HK-2 (cell line): Measurements from ENCODE around the gene EIF5A.
"Not testable (repeated sequence)": the region's sequence is repeated elsewhere in the genome, so short reads cannot be mapped to it uniquely, and the experiment has no call there.

Source experiments
- DNase-seq: peaks from one replicate; pipeline ENCODE4 v3.0.0-alpha.2; 2018; ENCODE audit not compliant: unreplicated experiment

The EIF5A gene

GRCh38 chr17:7329997-7330637, 22.7 kb downstream of the EIF5A start:
- DNase-seq = peak; percentile 79

DNA sequence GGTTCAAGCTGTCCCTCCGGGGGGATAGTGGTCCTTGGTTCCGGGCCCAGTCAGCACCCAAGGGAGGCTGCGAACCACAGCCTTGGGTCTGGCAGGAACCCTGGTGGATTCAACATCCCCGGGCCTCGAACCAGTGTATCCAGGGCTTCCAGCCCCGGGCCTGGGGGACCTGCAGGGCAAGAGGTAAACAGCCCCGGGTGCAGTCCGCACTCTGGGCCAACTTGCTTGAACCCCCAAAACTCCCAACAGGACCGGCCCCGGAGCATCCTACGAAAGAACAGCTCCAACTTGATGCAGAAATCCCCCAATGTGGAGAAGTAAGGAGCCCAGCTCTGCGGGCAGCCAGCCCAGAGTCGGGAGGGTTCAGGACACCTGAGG, 23.2 kb downstream of the EIF5A start:
- DNase-seq = no peak

DNA sequence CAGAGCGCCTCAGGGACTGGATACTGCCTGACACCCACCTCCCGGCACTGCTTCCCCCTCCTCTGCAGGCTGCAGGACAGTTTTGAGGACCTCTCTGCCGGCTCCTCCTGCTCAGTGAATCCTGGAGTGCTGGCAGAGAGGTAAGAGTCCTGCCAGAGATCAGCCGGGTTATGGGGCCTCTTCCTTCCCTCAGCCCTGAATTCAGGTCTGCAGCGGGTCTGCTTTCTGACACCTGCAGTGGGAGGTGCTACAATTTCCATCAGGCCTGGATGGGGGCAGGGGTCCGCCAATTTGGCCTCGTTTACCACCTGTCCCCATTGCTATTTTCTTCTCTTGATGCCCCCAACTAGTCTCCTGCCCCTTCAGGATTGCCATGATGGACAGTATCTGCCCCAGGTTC, 24.7 kb downstream of the EIF5A start:
- no peak for DNase-seq

DNA sequence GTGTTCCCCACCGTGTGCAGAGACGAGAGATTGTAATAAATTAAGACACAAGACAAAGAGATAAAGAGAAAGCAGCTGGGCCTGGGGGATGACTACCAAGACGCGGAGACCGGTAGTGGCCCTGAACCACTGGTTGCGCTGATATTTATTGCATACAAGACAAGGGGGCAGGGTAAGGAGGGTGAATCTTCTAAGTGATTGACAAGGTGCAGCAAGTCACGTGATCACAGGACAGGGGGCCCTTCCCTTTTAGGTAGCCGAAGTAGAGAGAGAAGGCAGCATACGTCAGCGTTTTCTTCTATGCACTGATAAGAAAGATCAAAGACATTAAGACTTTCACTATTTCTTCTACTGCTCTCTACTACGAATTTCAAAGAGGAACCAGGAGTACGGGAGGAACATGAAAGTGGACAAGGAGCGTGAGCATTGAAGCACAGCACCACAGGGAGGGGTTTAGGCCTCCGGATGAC, 25.2 kb downstream of the EIF5A start:
- DNase-seq = not testable (repeated sequence)

DNA sequence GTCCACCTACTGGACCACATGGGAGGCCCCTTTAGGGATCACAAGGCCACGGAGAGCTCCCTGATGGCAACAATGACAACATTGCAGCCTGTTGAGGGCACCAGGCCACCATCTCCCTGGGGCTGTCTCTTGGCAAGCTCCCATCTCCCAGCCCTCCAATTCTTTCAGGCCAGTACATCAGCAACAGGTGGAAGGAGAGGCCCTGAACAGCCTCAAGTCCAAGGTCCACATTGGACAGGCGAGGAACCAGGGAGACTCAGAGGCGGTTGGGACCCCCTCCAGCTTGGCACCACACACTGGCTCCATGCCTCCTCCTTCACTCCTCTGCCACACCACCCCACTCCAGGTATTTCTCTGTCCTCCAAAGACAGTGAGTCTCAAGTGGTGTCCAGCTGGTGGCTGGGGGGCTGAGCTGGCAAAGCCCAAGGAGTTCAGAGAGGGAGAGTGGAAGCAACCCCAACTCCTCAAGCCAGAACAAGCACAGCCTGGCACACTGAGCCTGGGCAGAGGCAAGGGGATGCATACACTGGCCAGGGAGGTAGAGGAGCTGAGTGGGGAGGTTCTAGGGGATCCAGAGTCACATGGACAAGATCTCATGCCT, 27.6 kb downstream of the EIF5A start:
- DNase-seq = no peak

DNA sequence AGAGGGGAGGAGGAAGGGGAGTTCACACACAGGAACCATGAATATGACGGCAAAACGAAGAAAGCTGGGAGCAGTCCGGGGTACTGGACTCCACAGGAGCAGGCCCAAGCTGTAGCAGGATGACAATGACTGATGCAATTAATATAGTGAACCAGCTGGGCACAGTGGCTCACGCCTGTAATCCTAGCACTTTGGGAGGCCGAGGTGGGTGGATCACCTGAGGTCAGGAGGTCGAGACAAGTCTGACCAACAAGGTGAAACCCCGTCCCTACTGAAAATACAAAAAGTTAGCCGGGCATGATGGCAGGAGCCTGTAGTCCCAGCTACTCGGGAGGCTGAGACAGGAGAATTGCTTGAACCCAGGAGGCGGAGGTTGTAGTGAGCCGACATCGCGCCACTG, 28.3 kb downstream of the EIF5A start:
- DNase-seq = not testable (repeated sequence)

GRCh38 chr17:7336240-7337175, 29.1 kb downstream of the EIF5A start, which contains the start of gene ACAP1:
Gene ACAP1 (plus strand): TSS chr17:7336529. CDS start chr17:7336735, 206 bp downstream.
- DNase-seq = no peak

DNA sequence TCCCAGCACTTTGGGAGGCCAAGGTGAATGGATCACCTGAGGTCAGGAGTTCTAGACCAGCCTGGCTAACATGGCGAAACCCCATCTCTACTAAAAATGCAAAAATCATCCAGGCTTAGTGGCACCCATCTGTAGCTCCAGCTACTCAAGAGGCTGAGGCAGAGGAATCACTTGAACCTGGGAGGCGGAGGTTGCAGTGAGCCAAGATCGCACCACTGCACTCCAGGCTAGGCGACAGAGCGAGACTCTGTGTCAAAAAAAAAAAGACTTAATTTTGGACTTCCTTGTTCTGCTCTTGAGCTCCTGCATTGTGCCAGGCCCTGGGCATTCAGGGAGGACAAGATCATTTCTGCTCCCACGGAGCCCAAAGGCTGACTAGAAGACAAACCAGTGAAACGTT, 30.2 kb downstream of the EIF5A start:
- DNase-seq = not testable (repeated sequence)

DNA sequence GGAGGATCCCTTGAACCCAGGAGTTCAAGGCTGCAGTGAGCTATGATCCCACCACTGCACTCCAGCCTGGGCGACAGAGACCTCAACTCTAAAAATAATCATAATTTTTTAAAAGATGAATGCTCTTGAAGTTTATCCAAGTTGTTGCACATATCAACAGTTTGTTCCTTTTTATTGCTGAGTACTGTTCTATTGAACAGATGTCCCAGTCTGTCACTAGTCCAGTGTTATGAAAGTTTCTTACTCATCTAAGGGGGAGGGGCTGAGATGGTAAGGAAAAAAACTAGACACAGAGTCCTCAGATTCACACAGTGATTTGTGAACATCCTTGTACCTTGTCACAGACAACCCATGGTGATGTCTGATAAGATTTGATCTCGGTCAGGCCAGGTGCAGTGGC, 32.8 kb downstream of the EIF5A start:
- DNase-seq = no peak

DNA sequence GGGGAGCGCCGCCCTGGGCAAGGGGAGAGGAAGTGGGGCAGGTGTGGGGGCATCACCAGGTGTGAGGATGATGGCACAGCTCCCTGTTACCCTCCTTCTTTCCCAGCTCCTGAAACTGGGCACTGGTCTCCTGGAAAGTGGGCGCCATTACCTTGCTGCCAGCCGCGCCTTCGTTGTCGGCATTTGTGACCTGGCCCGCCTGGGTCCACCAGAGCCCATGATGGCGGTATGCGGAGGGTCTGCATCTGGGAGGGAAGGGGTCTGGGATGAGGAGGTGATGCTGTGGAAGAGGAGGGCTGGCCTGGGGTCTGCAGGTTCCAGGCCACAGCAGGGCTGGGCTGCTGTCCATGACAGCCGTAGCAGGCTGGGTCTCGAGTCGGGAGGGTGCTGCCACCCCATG, 34.4 kb downstream of the EIF5A start:
- no peak for DNase-seq

- DNase-seq = no peak
These were observed 35.8 kb downstream of the EIF5A start for GRCh38 chr17:7343250-7343649.

DNA sequence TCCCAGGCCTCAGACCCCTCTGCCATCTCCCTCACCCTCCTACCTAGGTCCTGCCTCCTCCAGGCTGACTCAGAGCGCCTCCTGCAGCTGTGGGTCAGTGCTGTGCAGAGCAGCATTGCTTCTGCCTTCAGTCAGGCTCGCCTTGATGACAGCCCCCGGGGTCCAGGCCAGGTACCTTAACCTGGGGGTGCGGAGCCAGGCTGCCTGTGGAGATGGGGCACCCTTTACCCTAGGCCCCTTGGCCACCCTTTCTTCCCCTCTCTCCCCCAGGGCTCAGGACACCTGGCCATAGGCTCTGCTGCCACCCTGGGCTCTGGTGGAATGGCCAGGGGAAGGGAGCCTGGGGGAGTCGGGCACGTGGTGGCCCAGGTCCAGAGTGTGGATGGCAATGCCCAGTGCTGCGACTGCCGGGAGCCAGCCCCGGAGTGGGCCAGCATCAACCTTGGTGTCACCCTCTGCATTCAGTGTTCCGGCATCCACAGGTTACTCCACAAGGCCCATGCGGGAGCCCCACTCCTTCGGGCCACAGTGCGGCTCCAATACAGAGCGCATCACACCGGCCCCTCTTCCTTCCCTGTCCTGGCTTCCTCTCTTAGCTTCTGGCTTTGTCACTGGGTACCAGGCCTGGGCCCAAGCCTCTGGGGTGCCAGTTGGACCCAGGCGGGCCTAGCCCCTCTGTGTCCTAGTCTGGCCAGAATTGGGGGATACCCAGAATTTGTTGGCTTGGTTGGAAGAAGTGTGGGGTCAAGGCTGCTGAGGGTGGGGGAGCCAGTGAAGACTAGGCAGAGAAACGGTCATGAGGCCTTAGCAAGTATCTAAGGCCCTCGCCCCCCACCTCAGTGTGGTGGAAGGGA, 39.6 kb downstream of the EIF5A start:
- no peak for DNase-seq

- no peak for DNase-seq
These were observed 40.4 kb downstream of the EIF5A start for GRCh38 chr17:7347630-7348477.

- DNase-seq = no peak
These were observed 41.2 kb downstream of the EIF5A start for GRCh38 chr17:7348478-7349242.

DNA sequence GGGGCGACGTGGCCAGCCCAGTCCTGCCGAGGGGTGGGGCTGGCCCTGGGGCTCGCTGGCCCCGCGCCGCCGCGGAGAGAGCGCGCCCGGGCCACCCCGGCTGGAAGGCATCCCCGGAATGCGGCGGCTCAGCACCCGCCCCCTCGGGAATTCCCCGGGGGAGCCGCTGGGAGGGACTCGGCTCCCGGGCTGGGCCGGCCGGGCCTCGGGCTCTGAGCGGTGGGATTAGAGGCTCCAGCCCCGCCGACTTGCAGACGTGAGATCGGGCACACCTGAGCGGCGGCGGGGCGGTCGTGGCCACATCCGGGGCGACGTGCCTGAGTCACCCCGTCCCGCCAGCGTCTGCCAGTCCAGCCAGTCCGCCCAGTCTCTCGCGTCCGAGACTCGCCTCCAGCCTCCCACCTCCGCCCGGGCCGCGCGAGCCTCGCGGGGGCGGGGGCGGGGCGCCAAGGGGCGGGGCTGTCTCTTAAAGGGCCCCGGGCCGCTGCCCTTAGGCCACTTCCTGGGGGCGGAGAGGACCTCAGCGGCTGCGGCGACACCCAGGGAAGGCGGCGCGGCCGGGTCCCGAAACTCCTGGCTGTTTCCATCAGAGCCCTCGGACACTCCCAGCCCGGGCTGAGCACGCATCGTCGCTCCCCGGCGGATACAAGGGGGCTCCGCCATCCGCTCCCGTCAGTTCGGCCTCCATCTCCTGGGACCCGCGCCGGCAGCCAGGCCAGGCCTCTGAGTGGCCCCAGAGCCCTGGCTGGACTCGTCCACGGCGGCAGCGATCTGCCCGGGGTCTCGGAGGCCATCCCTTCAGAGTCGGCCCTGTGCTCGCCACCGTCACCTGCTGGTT, 44.5 kb downstream of the EIF5A start, which contains the start of gene KCTD11:
Gene KCTD11 (plus strand): TSS at position 498 of the 838 bp plus-strand sequence.
- peak; percentile 99 for DNase-seq

DNA sequence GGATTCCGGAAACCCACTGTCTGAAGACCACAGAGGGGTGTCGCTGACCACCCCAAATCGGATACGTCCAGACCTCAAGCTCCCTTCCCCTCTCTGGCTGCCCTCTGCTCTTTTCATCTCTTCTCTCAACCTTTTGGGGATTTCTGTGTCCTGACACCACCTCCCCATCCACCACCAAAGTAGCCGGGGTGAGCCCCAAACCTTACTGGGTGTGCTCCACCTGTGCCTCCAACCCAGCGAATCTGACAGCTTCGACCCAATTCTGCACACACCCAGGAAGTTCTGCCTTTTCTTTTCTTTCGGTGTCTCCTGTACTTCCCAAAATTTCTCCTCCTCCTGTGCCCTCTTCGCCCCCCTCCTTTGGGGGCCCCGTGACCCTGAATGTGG, 45.1 kb downstream of the EIF5A start:
- no peak for DNase-seq

GRCh38 chr17:7352910-7353635, 45.6 kb downstream of the EIF5A start:
- DNase-seq = no peak

DNA sequence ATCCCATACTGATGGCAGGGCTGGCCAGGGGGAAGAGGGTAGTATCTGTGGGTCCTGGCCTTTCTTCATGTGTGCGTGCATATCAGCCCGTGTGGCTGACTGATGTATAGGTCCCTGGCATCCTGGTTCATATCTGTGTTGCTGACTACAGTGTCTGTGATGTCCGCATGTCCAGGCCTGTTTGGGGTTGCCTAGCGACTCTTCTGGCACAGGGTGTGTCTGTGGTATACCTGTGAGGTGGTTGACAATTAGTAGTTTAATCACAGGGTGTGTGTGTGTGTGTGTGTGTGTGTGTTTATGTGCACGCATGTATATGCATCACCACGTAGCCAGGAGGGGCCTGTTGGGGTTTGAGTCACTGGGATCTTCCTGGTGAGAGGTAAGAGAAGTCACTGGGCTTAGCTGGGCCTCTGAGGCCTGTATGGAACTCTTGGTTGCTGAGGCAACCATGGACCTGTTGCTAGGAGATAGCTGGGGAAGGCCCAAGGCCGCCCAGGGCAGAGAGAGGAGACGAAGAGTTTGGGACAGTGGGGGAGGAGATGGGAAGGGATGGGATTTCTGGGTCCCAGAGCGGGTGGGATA, 46.9 kb downstream of the EIF5A start:
- DNase-seq = no peak
